ENCODE results near the gene ZNF688. TPM values are rescaled to one million over a fixed set of nuclear protein-coding genes. Genes with fewer than 3 reads are reported as not detected.
"Not testable (repeated sequence)": the region's sequence is repeated elsewhere in the genome, so short reads cannot be mapped to it uniquely, and the experiment has no call there.

Gene ZNF688
- total and polyA plus RNA-seq, 2 experiments from 2014 or later, result 22.0 to 25.0 TPM

- Histone ChIP-seq H3K27me3 (no peaks in the 10 kb centered on the region), H3K4me1 (ENCODE audit: low read depth) (peaks cover 5% of the 10 kb centered on the region), H3K36me3 (peaks cover 4% of the 10 kb centered on the region), H3K27ac (no peak overlapping the region), H3K9me3 (ENCODE audit: low read depth) (no peaks in the 10 kb centered on the region), H3K4me3 (no peak overlapping the region)
- peak in 1 of 2 donors; percentile 69 for DNase-seq (ENCODE audit: low read depth in 1 of 2, low spot score in 1 of 2)
- TF ChIP-seq CTCF (IDR thresholded peaks at IDR 0.05; ENCODE audit: low read depth, low read length), result no peak
Observed at GRCh38 chr16:30523768-30524574, 47.5 kb downstream of the ZNF688 start.

- H3K4me1 ChIP-seq (ENCODE audit: low read depth); H3K9me3 ChIP-seq (ENCODE audit: low read depth): not testable (repeated sequence)
Observed at GRCh38 chr16:30522702-30523463, 48.6 kb downstream of the ZNF688 start.

GRCh38 chr16:30521873-30522641 lies 49.5 kb downstream of the ZNF688 start:
- Histone ChIP-seq H3K4me3 (no peak overlapping the region), H3K4me1 (ENCODE audit: low read depth) (no peaks in the 10 kb centered on the region), H3K27ac (no peak overlapping the region), H3K27me3 (no peaks in the 10 kb centered on the region), H3K9me3 (ENCODE audit: low read depth) (no peaks in the 10 kb centered on the region), H3K36me3 (peaks cover 4% of the 10 kb centered on the region)
- DNase-seq (ENCODE audit: low read depth in 1 of 2, low spot score in 1 of 2), result no peak
- TF ChIP-seq CTCF (IDR thresholded peaks at IDR 0.05; ENCODE audit: low read depth, low read length), result no peak

More at GRCh38 chr16:30522702-30523463, 48.6 kb downstream of the ZNF688 start:
- H3K27me3 ChIP-seq; H3K27ac ChIP-seq; H3K4me3 ChIP-seq; H3K36me3 ChIP-seq; DNase-seq (ENCODE audit: low read depth in 1 of 2, low spot score in 1 of 2): not testable (repeated sequence)

GRCh38 chr16:30521476-30521872 lies 50.0 kb downstream of the ZNF688 start:
- DNase-seq (ENCODE audit: low read depth in 1 of 2, low spot score in 1 of 2), result no peak
- no peak for TF ChIP-seq CTCF (IDR thresholded peaks at IDR 0.05; ENCODE audit: low read depth, low read length)
- Histone ChIP-seq H3K27me3 (no peaks in the 10 kb centered on the region), H3K36me3 (peaks cover 4% of the 10 kb centered on the region), H3K27ac (no peak overlapping the region), H3K4me3 (no peak overlapping the region), H3K4me1 (ENCODE audit: low read depth) (no peaks in the 10 kb centered on the region), H3K9me3 (ENCODE audit: low read depth) (no peaks in the 10 kb centered on the region)

Other genes with a start within 250 kb of the ZNF688 start
- gene CD2BP2, start 216.4 kb downstream of the ZNF688 start, total RNA-seq, result 56.7 and 63.1 TPM in 2 replicates
- gene CD2BP2, start 216.4 kb downstream of the ZNF688 start, polyA plus RNA-seq, result 47.2 TPM in 2 replicates
- 50.7 and 58.4 TPM in 2 replicates for gene TBC1D10B, start 201.2 kb downstream of the ZNF688 start, total RNA-seq
- gene TBC1D10B, start 201.2 kb downstream of the ZNF688 start, polyA plus RNA-seq, result 39.9 and 51.3 TPM in 2 replicates
- 1.5 TPM in 1 of 2 replicates, not detected in the other for gene MYL11, start 196.9 kb downstream of the ZNF688 start, total RNA-seq
- 0.69 and 5.5 TPM in 2 replicates for gene MYL11, start 196.9 kb downstream of the ZNF688 start, polyA plus RNA-seq
- 0.92 and 0.95 TPM in 2 replicates for gene SEPTIN1, start 189.2 kb downstream of the ZNF688 start, total RNA-seq
- 8.7 and 11.9 TPM in 2 replicates for gene SEPTIN1, start 189.2 kb downstream of the ZNF688 start, polyA plus RNA-seq
- 29.5 and 32.3 TPM in 2 replicates for gene ZNF48, start 176.3 kb downstream of the ZNF688 start, total RNA-seq
- gene ZNF48, start 176.3 kb downstream of the ZNF688 start, polyA plus RNA-seq, result 12.5 and 20.8 TPM in 2 replicates
- 29.1 and 31.5 TPM in 2 replicates for gene ZNF771, start 164.1 kb downstream of the ZNF688 start, total RNA-seq
- gene ZNF771, start 164.1 kb downstream of the ZNF688 start, polyA plus RNA-seq, result 26.5 and 36.1 TPM in 2 replicates
- 43.0 and 46.3 TPM in 2 replicates for gene DCTPP1, start 141.7 kb downstream of the ZNF688 start, total RNA-seq
- gene DCTPP1, start 141.7 kb downstream of the ZNF688 start, polyA plus RNA-seq, result 77.0 and 85.2 TPM in 2 replicates
- gene SEPHS2, start 125.8 kb downstream of the ZNF688 start, total RNA-seq, result 14.0 and 19.6 TPM in 2 replicates
- 51.9 and 55.3 TPM in 2 replicates for gene SEPHS2, start 125.8 kb downstream of the ZNF688 start, polyA plus RNA-seq
- not detected in 2 replicates for gene ITGAL, start 99.0 kb downstream of the ZNF688 start, total RNA-seq
- 0.46 TPM in 1 of 2 replicates, not detected in the other for gene ITGAL, start 99.0 kb downstream of the ZNF688 start, polyA plus RNA-seq
- 73.1 and 79.1 TPM in 2 replicates for gene ZNF768, start 45.1 kb downstream of the ZNF688 start, total RNA-seq
- 19.4 and 31.0 TPM in 2 replicates for gene ZNF768, start 45.1 kb downstream of the ZNF688 start, polyA plus RNA-seq
- gene ZNF747, start 36.9 kb downstream of the ZNF688 start, total RNA-seq, result 16.2 and 17.7 TPM in 2 replicates
- gene ZNF747, start 36.9 kb downstream of the ZNF688 start, polyA plus RNA-seq, result 12.7 and 17.5 TPM in 2 replicates
- gene ZNF764, start 13.3 kb downstream of the ZNF688 start, total RNA-seq, result 25.3 and 34.7 TPM in 2 replicates
- gene ZNF764, start 13.3 kb downstream of the ZNF688 start, polyA plus RNA-seq, result 12.0 and 17.9 TPM in 2 replicates
- gene ZNF785, start 14.0 kb upstream of the ZNF688 start, total RNA-seq, result 19.3 and 25.5 TPM in 2 replicates
- gene ZNF785, start 14.0 kb upstream of the ZNF688 start, polyA plus RNA-seq, result 12.0 and 12.9 TPM in 2 replicates
- 19.4 and 19.5 TPM in 2 replicates for gene ZNF689, start 38.7 kb upstream of the ZNF688 start, total RNA-seq
- gene ZNF689, start 38.7 kb upstream of the ZNF688 start, polyA plus RNA-seq, result 11.3 and 17.9 TPM in 2 replicates
- gene PRR14, start 79.2 kb upstream of the ZNF688 start, total RNA-seq, result 30.8 and 33.7 TPM in 2 replicates
- 25.0 and 28.5 TPM in 2 replicates for gene PRR14, start 79.2 kb upstream of the ZNF688 start, polyA plus RNA-seq
- gene FBRS, start 86.7 kb upstream of the ZNF688 start, total RNA-seq, result 47.0 and 55.4 TPM in 2 replicates
- 21.2 and 25.8 TPM in 2 replicates for gene FBRS, start 86.7 kb upstream of the ZNF688 start, polyA plus RNA-seq
- 14.8 and 20.9 TPM in 2 replicates for gene SRCAP, start 127.5 kb upstream of the ZNF688 start, total RNA-seq
- 38.0 and 42.9 TPM in 2 replicates for gene SRCAP, start 127.5 kb upstream of the ZNF688 start, polyA plus RNA-seq
- gene PHKG2, start 176.7 kb upstream of the ZNF688 start, total RNA-seq, result 29.7 and 35.1 TPM in 2 replicates
- 52.1 and 57.0 TPM in 2 replicates for gene PHKG2, start 176.7 kb upstream of the ZNF688 start, polyA plus RNA-seq
- gene CFAP119, start 190.3 kb upstream of the ZNF688 start, total RNA-seq, result 7.1 and 9.1 TPM in 2 replicates
- 7.4 and 16.4 TPM in 2 replicates for gene CFAP119, start 190.3 kb upstream of the ZNF688 start, polyA plus RNA-seq
- 91.8 and 104 TPM in 2 replicates for gene RNF40, start 190.6 kb upstream of the ZNF688 start, total RNA-seq
- 64.5 and 76.3 TPM in 2 replicates for gene RNF40, start 190.6 kb upstream of the ZNF688 start, polyA plus RNA-seq
- gene ZNF629, start 215.5 kb upstream of the ZNF688 start, total RNA-seq, result 41.7 and 50.9 TPM in 2 replicates
- 20.1 and 22.2 TPM in 2 replicates for gene ZNF629, start 215.5 kb upstream of the ZNF688 start, polyA plus RNA-seq

Data from cardiac muscle cell (in vitro differentiated cells and primary cell).